Raji (cell line): Measurements from ENCODE around the gene DTNB.

ENCODE experiments used
- POLR2A ChIP-seq: IDR thresholded peaks from 2 replicates; pipeline ENCODE4 v1.6.1; 2011; ENCODE audit warnings: low read depth, low read length, control low read depth; ENCODE audit not compliant: insufficient read depth

The DTNB gene

DNA sequence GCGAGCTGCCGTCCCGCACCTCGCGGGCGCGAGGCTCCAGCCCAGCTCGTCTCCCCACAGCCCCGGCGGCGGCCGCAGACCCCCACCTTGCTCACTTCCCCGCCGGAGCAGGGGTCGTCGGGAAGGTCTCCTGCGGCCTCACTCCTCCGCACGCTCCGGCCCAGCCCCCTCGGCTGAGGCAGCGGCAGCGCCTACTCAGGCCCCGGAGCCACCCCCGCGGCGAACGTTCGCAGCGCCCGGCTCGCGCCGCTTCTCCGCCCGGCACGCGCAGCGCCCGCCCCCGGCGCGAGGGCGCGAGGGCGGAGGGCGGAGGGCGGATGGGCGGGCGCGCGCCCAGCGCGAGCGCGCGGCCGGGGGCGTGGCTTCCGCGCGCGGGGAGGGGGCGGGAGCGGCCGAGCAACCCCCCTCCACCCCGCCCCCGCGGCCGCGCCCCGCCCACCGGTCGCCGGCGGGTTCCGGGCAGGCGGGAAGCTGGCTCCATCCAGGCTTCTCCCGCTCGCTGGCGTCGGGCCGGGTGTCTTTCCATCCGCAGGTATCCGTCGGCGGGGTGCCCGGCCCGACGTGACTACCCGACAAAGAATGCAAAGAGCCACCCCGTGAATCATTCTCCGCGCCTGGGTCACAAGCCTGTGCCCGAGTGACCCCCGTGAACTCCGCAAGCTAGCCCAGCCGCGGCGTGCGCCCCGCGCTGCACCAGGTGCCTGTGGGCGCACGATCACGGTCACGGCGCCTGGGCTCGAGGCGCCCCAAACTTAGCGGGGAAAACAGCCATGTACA lies at the start of gene DTNB:
Gene DTNB, minus strand, starts transcription at position 278 of the 777 bp plus-strand sequence. CDS start 20,917 bp downstream, outside the sequence.
- TF ChIP-seq POLR2A, result peak; percentile 71

DNA sequence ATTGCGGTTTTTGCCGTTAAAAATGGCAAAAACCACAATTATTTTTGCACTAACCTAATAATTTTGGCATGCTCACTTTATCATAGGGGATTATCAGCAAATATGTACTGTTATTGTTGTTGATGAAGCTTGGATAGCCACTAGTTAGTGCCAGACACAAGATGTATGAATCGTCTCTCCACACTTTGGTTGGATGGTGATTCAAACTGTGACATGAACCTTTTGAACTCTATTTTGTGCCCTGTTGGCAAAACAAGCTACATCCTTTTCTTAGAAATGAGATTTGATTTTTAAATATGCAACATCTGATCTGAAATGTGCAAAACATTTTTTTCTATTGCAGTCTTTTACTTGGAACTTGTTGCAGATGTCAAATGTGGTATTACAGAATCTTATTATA lies 48.8 kb upstream of the DTNB start:
- TF ChIP-seq POLR2A, result no peak

DNA sequence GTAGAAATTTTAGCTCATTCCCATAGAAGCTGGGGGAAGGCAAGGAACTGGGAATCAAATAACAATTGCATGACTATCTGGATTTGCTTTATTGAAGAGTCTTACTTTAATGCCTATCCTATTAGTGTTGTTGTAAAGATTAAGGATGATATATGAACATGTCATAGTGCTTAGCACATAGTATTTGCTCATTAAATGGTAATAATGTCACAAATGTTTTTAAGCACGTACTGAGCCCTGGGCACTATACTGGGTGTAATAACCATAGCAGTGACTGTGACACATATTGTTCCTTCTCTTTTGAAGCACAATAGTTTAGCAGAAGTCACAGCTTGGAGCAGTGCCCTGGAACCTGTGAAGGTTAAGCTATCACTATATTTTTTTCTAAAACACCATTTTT lies 47.2 kb upstream of the DTNB start:
- TF ChIP-seq POLR2A, result no peak

DNA sequence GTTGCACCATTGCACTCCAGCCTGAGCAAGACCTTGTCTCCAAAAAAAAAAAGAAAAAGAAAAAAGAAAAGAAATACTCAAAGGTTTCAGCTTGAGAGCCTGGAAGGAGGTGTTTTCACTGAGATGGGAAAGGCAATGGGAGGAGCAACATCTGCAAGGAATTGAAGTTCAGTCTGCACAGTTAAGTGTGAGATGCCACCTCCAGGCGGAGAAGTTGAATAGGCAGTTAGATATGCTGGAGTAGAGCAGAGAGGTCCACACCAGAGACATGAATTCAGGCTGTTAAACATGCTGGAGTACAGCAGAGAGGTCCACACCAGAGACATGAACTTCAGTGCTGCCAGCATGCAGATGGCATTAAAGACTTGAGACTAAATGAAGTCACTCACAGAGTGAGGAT lies 41.4 kb upstream of the DTNB start:
- no peak for TF ChIP-seq POLR2A

DNA sequence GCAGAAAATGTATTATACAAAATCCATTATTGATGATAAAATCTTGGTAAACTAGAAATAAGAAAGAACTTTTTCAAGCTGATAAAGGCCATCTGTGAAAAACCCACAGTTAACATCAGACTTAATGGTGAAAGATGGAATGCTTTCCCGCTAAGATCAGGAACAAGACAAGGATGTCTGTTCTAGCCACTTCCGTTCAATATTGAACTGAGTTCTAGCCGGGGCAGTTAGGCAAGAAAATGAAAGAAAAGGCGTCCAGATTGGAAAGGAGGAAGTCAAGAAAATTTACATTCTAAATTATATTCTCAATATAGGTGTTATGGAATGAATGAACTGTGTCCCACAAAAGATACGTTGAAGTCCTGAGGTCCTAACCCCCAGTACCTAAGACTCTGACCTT lies 39.1 kb upstream of the DTNB start:
- no peak for TF ChIP-seq POLR2A

DNA sequence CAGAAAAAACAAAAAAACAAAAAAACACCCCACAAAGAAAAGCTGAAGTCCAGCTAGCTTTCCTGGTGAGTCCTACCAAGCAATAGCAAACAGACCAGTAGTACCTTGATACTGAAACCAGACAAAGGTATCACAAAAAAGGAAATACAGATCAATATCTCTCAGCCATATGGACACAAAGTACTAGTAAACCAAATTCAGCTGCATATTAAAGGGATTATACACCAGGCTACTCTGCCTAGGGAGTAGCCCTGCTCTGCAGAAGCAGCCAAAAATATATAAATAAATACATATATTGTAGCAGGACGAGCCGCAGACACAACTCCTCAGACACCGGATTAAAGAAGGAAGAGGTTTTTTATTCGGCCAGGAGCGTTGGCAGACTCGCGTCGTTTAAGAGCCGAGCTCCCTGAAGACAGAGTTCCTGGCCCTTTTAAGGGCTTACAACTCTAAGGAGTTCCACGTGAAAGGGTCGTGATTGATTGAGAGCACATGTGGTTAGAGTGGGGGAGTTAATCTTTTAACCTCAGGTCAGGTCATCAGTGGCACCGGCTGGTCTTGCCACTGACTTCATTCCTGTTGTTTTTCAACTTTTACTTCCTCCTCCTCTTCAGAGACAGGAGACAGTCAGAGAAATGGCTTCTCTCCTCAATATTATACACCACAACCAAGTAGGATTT lies 38.4 kb upstream of the DTNB start:
- no peak for TF ChIP-seq POLR2A

DNA sequence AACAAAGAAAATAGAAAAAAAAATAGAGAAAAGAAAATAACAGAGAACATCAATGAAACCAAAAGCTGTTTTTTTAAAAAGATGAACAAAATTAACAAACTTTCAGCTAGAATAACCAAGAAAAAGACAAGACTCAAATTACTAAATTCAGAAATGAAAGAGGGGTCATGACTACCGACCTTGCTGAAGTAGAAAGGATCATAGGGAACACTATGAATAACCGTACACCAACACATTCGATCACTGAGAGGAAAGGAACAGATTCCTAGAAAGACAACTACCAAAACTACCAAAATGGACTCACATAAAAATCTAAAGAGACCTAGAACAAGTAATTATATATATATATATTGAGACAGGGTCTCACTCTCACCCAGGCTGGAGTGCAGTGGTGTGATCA lies 37.4 kb upstream of the DTNB start:
- TF ChIP-seq POLR2A, result no peak

DNA sequence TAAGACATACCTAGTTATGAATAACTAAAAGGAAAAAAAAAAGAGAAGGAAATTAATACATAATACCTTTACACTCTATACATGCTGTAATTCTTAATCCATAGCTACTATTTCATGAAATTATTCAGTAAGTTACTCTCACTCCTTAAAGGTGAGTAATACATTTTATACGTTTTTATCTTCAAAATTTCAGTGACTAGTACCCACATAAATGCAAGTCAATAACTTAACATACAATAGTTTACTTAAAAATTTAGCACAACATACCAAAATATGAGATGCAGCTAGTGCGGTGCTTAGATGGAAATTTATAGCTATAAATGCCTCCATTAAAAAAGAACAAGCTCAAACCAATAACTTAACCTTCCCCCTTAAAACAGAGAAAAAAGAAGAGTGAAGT lies 36.0 kb upstream of the DTNB start:
- TF ChIP-seq POLR2A, result no peak

DNA sequence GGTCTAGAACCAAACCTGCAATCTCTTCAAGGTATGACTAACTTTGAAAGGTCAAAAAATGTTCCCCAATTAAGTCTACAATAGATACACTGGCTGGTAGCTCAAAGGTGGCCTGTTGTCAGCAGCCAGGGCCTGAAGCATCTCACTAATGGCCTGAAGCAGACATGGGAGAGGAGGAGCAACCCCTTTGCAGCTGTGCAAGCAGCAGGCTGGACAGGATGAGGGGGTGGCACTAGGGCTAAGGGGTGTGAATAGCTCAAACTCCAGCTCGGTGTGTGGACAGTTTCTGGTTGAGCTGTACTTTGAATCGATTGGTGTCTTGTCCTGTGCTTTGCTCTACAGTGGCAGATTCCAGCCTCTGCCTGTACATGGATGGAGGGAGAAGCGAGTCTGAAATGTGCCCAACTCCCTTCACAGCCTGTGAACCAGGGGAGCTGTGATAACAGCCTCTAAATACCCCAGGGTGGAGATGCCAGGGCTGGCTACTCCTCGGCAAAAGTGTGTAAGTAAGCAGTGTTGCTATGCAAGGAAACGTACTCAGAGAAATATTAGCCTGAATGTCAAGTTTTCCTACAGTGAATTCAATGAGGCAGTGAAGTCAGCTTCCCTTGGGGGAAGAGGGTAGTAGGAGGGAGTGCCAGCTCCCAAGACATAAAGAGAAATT lies 34.7 kb upstream of the DTNB start:
- no peak for TF ChIP-seq POLR2A

DNA sequence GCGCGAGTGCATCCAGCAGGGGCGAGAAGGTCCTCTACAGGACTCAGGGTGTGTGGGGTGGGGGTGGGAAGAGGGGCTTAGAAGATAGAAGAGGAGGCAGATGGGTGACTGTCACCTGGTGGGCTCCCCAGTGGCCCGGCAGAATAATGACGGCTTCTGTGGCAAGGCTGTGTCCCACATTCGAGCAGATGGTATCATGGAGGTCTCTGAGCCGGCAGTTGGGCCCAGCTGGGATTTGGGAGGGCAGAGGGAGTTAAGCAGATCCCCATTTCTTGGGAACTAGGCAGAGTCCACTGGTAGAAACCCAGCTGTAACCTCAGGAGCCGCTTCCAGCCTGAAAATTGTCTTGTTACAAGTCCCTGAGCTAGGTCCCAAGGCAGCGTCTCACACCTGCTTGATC lies 28.4 kb upstream of the DTNB start:
- TF ChIP-seq POLR2A, result no peak

DNA sequence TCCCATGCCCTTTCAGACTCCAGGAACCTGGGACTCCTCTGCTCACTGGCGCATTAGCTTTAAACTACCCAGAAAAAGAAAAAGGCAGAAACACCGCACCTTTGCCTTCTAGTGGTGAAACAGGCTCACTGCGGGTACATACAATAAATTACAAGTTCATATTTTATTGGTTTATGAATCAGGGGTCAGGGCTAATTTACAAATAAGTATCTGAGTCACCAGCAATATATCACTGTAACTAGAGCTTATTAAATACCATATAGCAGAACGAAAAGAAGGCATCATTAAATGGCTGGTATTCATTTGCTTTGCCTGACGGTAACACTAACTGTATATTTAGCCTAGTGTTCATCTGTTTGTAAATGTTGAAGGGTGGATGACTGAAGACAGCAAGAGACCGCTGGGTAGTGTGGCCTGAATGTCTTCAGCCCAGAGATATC lies 26.9 kb upstream of the DTNB start:
- no peak for TF ChIP-seq POLR2A

DNA sequence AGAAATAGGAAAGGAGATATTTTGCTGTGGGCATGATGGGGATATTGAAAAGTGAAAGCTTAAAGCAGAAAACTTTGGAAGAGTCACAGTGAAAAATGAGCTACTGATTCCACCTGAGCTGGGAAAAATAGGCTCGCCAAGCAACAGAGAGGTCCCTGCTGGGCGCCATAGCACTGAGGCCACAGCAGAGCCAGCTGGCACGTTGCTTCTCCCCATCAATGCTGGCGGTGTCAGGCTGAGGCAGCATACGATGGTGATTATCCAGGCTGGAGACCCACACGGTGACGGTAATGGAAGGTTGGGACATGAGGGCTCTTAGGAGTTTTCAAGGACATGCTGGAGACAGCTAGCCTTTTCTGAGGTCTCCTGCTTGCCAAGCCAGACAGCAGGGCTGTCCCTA lies 25.8 kb upstream of the DTNB start:
- TF ChIP-seq POLR2A, result no peak

DNA sequence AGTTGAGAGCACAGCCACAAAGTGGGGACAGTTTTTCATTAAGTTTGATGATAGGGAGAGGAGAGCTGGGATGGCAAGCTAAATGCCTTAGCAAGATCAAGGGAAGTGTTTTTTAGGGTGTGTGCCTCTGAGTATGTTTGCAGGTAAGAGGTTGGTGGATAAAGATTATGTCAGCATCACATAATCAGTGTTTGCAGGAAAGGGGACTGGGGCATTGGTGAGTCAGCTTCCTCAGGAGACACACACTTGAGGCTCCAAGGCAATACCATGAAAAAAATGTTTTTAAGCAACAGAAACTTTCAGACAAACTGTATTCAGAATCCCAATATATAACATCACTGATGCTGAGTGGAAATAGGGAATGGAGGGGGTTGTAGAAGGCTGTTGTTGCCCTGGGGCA lies 25.4 kb upstream of the DTNB start:
- no peak for TF ChIP-seq POLR2A

DNA sequence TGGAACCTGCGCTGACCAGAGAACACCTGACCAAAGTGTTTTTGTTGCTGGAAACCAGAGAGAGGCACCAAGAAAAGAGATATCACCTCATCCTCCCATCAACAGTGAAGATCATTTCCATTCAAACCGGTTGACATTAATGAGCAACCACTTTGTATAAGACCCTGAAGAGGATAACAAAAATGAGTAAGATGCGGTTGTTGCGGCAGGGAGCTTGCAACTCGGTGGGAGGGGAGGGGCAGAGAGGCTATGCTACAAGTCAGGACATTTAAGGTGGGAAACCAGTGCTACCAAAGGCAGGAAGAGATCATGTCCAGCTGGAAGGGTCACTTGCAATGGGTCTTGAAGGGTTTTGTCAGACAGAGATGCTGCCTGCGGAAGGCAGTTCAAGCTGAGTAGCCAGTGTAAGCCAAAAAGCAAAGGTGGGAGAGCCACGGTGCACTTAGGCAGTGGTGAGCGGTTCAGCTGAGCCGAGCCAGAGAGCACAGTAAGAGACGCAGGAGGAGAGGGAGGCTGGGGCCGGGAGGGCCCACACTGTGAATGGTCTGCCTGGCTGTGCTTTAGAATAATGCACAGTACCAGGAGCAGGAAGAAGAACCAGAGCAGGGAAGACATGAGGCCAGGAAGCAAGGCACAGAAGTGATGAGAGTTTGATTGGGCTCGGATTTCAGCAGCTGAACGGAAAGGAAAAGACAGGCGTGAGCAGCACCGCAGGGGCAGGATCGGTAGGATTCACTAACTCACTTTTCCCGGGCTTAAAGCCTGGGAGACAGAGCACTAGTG lies 24.4 kb upstream of the DTNB start:
- TF ChIP-seq POLR2A, result no peak

DNA sequence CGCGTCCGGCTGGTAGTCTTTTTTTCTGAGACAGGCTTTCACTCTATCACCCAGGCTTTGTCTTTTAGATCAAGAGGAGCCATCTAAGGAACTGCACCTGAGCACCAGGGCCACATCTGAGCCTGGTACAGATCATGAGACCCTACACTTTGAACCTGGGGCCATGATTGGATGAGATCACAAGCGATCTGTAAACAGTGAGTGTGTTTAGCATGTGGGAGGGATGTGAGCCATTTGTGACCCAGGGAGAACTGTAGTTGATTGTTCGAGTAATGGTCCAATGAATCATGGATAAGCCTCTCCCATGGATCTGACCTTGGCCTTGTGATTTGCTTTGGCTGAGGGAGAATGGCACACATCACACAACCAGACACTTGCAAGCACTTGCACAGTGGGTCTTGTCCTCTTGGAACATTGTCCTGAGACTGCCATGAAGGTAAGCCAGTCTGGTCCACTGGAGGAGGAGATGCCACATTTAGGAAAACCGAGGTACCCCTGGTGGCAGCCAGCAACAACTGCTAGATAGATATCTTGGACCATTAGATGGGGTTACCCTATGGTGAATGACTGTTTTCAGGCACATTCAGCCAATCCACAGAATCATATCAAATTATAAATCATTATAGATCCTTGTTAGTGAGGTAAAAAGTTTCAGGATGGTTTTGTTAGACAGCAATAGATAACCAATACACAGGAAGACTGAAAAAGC lies 19.5 kb upstream of the DTNB start:
- TF ChIP-seq POLR2A, result no peak

DNA sequence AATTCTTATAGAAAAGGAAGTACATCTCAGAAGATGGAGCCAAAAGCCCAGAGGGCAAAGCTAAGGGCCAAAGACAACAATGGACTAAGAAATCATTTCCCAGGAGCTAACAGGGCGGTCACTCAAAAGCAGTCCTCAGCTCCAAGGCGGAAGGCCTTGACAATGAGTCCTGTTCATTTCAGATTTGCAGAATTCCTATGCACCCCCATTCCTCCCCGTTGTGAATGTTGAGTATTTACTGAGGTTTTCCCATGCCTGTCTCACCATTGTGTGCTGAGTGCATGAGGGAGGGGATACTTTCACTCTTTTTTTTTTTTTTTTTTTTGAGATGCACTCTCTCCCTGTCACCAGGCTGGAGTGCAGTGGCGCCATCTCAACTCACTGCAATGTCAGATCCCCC lies 18.8 kb upstream of the DTNB start:
- TF ChIP-seq POLR2A, result no peak
